IPS-NIHi7 (cell line): ENCODE results near the gene SLC19A1.
"Not testable (repeated sequence)": the region's sequence is repeated elsewhere in the genome, so short reads cannot be mapped to it uniquely, and the experiment has no call there.

Experiments used
- DNase-seq: peaks from one replicate; pipeline ENCODE4 v3.0.0; 2012; ENCODE audit warnings: mixed read lengths; ENCODE audit errors: extremely low spot score

SLC19A1 gene

DNA sequence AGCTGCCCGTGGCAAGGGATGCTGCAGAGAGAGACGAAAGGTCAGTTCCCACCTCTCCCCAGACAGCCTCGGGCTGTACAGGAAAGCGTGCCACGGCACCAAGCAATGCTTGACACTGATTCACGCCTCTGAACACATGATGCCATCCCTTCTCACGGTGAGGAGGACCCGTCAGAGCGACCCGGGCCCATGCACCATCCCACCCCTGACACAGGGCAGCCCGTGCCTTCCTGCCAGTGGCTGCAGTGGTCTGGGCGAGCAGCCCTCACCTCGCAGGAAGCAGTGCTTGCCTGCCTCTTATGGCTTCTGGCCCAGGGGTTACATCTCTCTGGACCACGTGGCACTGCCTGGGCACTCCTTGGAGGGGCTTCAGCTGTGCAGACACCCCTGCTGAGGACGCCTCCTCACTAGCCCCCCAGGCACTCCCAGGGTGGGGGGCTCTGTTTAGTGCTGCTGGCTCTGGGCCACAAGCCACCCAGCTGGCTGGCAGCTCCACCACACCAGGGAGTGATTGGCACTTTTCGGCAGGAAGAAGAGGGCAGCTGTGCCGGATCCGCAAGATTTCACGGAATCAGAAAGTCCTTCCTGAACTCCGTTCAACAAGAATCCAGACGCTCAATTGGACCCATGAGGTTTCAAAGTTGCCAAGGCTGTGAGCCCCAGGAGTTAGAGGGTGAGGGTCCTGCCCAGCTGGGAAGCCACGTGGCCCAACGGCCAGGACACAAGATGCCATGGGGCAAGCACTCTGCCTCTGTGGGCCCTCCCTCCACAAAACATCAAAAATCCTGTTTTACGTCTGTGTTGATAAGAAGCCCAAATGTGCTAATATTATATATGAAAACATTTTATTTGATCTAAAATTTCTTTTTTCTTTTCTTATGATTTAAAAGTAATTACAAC, 34.8 kb upstream of the SLC19A1 start:
- DNase-seq, result no peak

GRCh38 chr21:45575993-45576837, 34.0 kb upstream of the SLC19A1 start:
- no peak for DNase-seq

- no peak for DNase-seq
These were observed 33.2 kb upstream of the SLC19A1 start for GRCh38 chr21:45575304-45575992.

GRCh38 chr21:45574691-45575090, 32.5 kb upstream of the SLC19A1 start:
- no peak for DNase-seq

- no peak for DNase-seq
These were observed 31.9 kb upstream of the SLC19A1 start for GRCh38 chr21:45574081-45574501.

- DNase-seq, result no peak
These were observed 31.3 kb upstream of the SLC19A1 start for GRCh38 chr21:45573452-45574035.

- no peak for DNase-seq
These were observed 30.7 kb upstream of the SLC19A1 start for GRCh38 chr21:45572783-45573451.

- DNase-seq, result no peak
These were observed 30.0 kb upstream of the SLC19A1 start for GRCh38 chr21:45572231-45572630.

- DNase-seq, result no peak
These were observed 29.4 kb upstream of the SLC19A1 start for GRCh38 chr21:45571641-45572040.

- no peak for DNase-seq
These were observed 28.8 kb upstream of the SLC19A1 start for GRCh38 chr21:45570826-45571601.

DNA sequence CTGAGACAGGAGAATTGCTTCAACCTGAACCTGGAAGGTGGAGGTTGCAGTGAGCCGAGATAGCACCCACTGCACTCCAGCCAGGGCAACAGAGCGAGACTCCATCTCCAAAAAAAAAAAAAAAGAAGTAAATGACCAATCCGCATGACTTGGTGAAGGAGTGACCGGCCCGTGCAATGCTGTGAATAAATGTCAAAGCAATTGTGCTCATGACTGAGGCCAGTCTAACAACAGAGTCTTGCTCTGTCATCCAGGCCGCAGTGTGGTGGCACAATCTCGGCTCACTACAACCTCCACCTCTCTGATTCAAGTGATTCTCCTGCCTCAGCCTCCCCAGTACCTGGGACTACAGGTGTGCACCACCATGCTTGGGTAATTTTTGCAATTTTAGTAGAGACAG, 27.8 kb upstream of the SLC19A1 start:
- DNase-seq, result no peak

GRCh38 chr21:45568383-45568782, 26.1 kb upstream of the SLC19A1 start:
- DNase-seq, result no peak

DNA sequence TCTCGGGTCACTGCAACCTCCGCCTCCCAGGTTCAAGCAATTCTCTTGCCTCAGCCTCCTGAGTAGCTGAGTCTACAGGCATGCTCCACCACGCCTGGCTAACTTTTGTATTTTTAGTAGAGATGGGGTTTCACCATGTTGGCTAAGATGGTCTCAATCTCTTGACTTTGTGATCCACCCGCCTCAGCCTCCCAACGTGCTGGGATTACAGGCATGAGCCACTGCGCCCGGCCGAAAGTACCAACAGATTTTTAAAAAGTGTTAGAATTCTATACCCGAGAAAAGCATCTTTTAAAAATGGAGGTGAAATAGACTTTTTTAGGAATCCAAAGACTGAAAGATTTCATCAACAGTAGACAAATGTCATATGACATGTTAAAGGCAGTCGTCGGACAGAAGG, 21.9 kb upstream of the SLC19A1 start:
- DNase-seq, result not testable (repeated sequence)

DNA sequence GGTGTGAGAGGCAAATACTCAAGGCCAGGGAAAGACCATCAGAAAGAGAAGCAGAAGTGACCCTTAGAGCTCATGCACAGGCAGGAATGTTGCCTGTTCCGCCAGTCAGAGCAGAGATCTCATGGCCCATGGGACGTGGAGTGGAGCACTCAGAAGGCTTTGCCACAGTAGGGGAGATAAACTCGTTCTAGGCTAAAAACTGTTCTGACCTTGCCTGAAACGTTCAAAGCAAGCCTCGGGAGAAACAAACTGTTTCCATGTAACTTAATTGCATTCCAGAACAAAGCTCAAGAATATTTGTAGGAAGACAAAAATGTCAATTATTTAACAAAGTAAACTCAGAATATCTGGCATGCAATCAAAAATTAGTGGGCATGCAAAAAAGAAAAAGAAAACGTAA, 20.7 kb upstream of the SLC19A1 start:
- no peak for DNase-seq

- peak; percentile 4 for DNase-seq
These were observed 20.2 kb upstream of the SLC19A1 start for GRCh38 chr21:45562402-45562801.

GRCh38 chr21:45561241-45561640, 19.0 kb upstream of the SLC19A1 start:
- DNase-seq, result not testable (repeated sequence)

GRCh38 chr21:45560106-45561021, 18.1 kb upstream of the SLC19A1 start:
- no peak for DNase-seq

- DNase-seq, result no peak
These were observed 17.2 kb upstream of the SLC19A1 start for GRCh38 chr21:45559216-45560105.
